ENCODE data around the gene DCUN1D3.
"Not testable (repeated sequence)": the region's sequence is repeated elsewhere in the genome, so short reads cannot be mapped to it uniquely, and the experiment has no call there.

The DCUN1D3 gene

GRCh38 chr16:20886320-20886719 lies 13.8 kb downstream of the DCUN1D3 start:
- no peak for DNase-seq

- DNase-seq: no peak
These were observed 16.0 kb downstream of the DCUN1D3 start for GRCh38 chr16:20884240-20884556.

GRCh38 chr16:20883554-20884239 lies 16.5 kb downstream of the DCUN1D3 start:
- no peak for DNase-seq

- no peak for DNase-seq
These were observed 18.7 kb downstream of the DCUN1D3 start for GRCh38 chr16:20881503-20881878.

GRCh38 chr16:20880867-20881502 lies 19.2 kb downstream of the DCUN1D3 start:
- DNase-seq: no peak

- DNase-seq: no peak
These were observed 20.8 kb downstream of the DCUN1D3 start for GRCh38 chr16:20879175-20880040.

- no peak for DNase-seq
These were observed 21.4 kb downstream of the DCUN1D3 start for GRCh38 chr16:20878682-20879147.

GRCh38 chr16:20875355-20875650 lies 24.9 kb downstream of the DCUN1D3 start:
- no peak for DNase-seq

GRCh38 chr16:20874088-20874581 lies 26.0 kb downstream of the DCUN1D3 start:
- DNase-seq: no peak

GRCh38 chr16:20873331-20873730 lies 26.8 kb downstream of the DCUN1D3 start:
- DNase-seq: no peak

- no peak for DNase-seq
These were observed 28.0 kb downstream of the DCUN1D3 start for GRCh38 chr16:20871941-20872815.

- no peak for DNase-seq
These were observed 28.9 kb downstream of the DCUN1D3 start for GRCh38 chr16:20871258-20871657.

- no peak for DNase-seq
These were observed 29.9 kb downstream of the DCUN1D3 start for GRCh38 chr16:20870122-20870820.

GRCh38 chr16:20868890-20869289 lies 31.3 kb downstream of the DCUN1D3 start:
- DNase-seq: no peak

GRCh38 chr16:20867585-20867984 lies 32.6 kb downstream of the DCUN1D3 start:
- no peak for DNase-seq

GRCh38 chr16:20866801-20867200 lies 33.4 kb downstream of the DCUN1D3 start:
- DNase-seq: no peak

GRCh38 chr16:20866145-20866772 lies 33.9 kb downstream of the DCUN1D3 start:
- DNase-seq: no peak

- no peak for DNase-seq
These were observed 34.6 kb downstream of the DCUN1D3 start for GRCh38 chr16:20865420-20866131.

- not testable (repeated sequence) for DNase-seq
These were observed 35.8 kb downstream of the DCUN1D3 start for GRCh38 chr16:20864376-20864775.

GRCh38 chr16:20862162-20862960 lies 37.8 kb downstream of the DCUN1D3 start:
- DNase-seq: no peak

All from NK-92 treated with Interleukin-12 subunit alpha and Interleukin-12 subunit beta, amount 100 ng/mL, for 24 hours (cell line).